HepG2 (cell line): ENCODE data around the gene IYD.

Experiments
- AKAP8 ChIP-seq: sonication (generic); formaldehyde crosslinking; IDR thresholded peaks from 2 replicates; pipeline ENCODE4 v1.5.1; 2020; ENCODE audit warnings: mild to moderate bottlenecking, missing genetic modification reagents
- ATF2 ChIP-seq: sonication (generic); formaldehyde crosslinking; IDR thresholded peaks from 2 replicates; pipeline ENCODE4 v1.4.0; 2020; ENCODE audit warnings: missing genetic modification reagents
- EZH2 ChIP-seq: conservative IDR thresholded peaks from 2 replicates; pipeline ENCODE4 v1.6.1; 2012; ENCODE audit warnings: mild to moderate bottlenecking, low read depth, low read length, moderate library complexity
- FOXO1 ChIP-seq: sonication (generic); formaldehyde crosslinking; IDR thresholded peaks from 2 replicates; pipeline ENCODE4 v1.4.0; 2020; ENCODE audit warnings: missing genetic modification reagents
- JUND ChIP-seq: sonication (generic); formaldehyde crosslinking; IDR thresholded peaks from 2 replicates; pipeline ENCODE4 v1.8.0; 2022; ENCODE audit warnings: mild to moderate bottlenecking, missing genetic modification reagents
- POLR2AphosphoS2 ChIP-seq: IDR thresholded peaks from 2 replicates; pipeline ENCODE4 v1.6.1; 2011; ENCODE audit warnings: low read depth, low read length, improper control_type of control experiment
- SKI ChIP-seq: fragments of 450-650 bp; IDR thresholded peaks from one replicate; pipeline ENCODE4 v1.6.1; 2018; ENCODE audit warnings: mild to moderate bottlenecking; ENCODE audit not compliant: partially characterized antibody
- SP1 ChIP-seq, 2 experiments: fragments of 450-650 bp in 1 of 2; sonication (generic) in 1 of 2; formaldehyde crosslinking in 1 of 2; IDR thresholded peaks; 2 replicates each; pipeline versions ENCODE4 v1.4.0 to v1.6.1; 2016 to 2020; ENCODE audit warnings: missing genetic modification reagents in 1 of 2
- TGIF2 ChIP-seq: IDR thresholded peaks from 2 replicates; pipeline ENCODE4 v1.6.1; 2016; ENCODE audit warnings: control low read depth, missing compliant biosample characterization
- ZNF10 ChIP-seq: sonication (generic); formaldehyde crosslinking; IDR thresholded peaks from 2 replicates; pipeline ENCODE4 v1.4.0; 2020; ENCODE audit warnings: mild to moderate bottlenecking, low read depth, missing genetic modification reagents, borderline replicate concordance
- ZNF558 ChIP-seq: sonication (generic); formaldehyde crosslinking; IDR thresholded peaks from 2 replicates; pipeline ENCODE4 v1.9.0; 2022; ENCODE audit warnings: mild to moderate bottlenecking, missing genetic modification reagents, borderline replicate concordance

DNA sequence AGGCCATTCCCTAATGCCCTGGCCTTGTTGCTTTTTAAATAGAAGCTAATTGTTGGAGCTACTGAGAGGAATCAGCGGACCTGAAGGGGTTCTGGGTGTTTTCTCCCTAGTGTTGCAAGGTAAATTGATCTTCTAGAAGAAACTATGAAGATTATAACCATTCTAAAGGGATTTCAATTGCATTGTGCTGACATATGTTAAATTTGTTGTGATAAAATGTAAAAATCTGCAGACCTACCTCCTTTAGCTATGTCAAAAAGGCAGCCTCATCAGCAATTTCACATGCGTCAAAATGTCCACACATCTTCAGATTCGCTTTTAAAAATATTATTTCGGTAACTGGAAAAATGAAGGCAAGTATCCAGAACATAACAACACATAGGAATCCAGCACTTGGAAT lies 44.4 kb downstream of the IYD start:
- TF ChIP-seq POLR2AphosphoS2 (no peak), EZH2 (no peak), ATF2 (CRISPR knock-in tag) (no peak), SKI (no peak), SP1 (IDR thresholded peaks at IDR 0.05) (no peak), SP1 (CRISPR knock-in tag; IDR thresholded peaks at IDR 0.05) (no peak), ZNF558 (CRISPR knock-in tag) (no peak), TGIF2 (CRISPR knock-in tag) (no peak), ZNF10 (CRISPR knock-in tag) (no peak), FOXO1 (CRISPR knock-in tag) (no peak), JUND (CRISPR knock-in tag) (no peak), AKAP8 (no peak)
